PC-9 (cell line): ENCODE data around the gene IGDCC3. TPM values are rescaled to one million over a fixed set of nuclear protein-coding genes. Genes with fewer than 3 reads are reported as not detected.

Source experiments
- BruUV-seq: library from RNA; stranded (reverse); fragments of 400-500 nt; replicated peaks from 2 replicates; lab custom pipeline; 2021; lab: Mats Ljungman, UMichigan
- CTCF ChIA-PET: fragments of 300-600 bp; sonication (Branson Sonifier 250); formaldehyde crosslinking; loops from one replicate; lab custom pipeline; 2022; ENCODE audit warnings: antibody characterized with exemption; lab: Charles Lee
- POLR2A ChIA-PET: fragments of 300-600 bp; sonication (Branson Sonifier 250); formaldehyde crosslinking; loops from one replicate; lab custom pipeline; 2022; ENCODE audit warnings: antibody characterized with exemption; ENCODE audit not compliant: unreplicated experiment; lab: Charles Lee
- DNase-seq, 2 experiments: peaks; one replicate each; pipeline versions ENCODE4 v3.0.0 to v3.0.0-alpha.2; 2015 to 2022; ENCODE audit warnings: mixed read lengths in 1 of 2
- H2AFZ ChIP-seq: fragments of 200-600 bp; sonication (generic); 2 replicates; pipeline ENCODE4 v1.8.1; 2017; ENCODE audit warnings: antibody characterized with exemption
- H3F3A ChIP-seq: fragments of 200-600 bp; sonication (generic); 2 replicates; pipeline ENCODE4 v1.8.1; 2017; ENCODE audit warnings: antibody characterized with exemption, mild to moderate bottlenecking, low read depth; ENCODE audit not compliant: insufficient read depth
- H3K27ac ChIP-seq: fragments of 200-600 bp; sonication (generic); 2 replicates; pipeline ENCODE4 v1.6.1; 2016; ENCODE audit warnings: mixed run types
- H3K27me3 ChIP-seq: fragments of 200-600 bp; sonication (generic); 2 replicates; pipeline ENCODE4 v1.6.1; 2016; ENCODE audit warnings: low read depth, mixed run types; ENCODE audit not compliant: insufficient read depth
- H3K36me3 ChIP-seq: fragments of 200-600 bp; sonication (generic); 2 replicates; pipeline ENCODE4 v1.6.1; 2016; ENCODE audit warnings: low read depth, mixed run types
- H3K4me1 ChIP-seq: fragments of 200-600 bp; sonication (generic); replicated peaks from 2 replicates; pipeline ENCODE4 v1.6.1; 2016; ENCODE audit warnings: mixed run types; ENCODE audit not compliant: insufficient read depth
- H3K4me2 ChIP-seq: fragments of 200-600 bp; sonication (generic); 2 replicates; pipeline ENCODE4 v1.6.1; 2017; ENCODE audit warnings: mixed run types
- H3K4me3 ChIP-seq: fragments of 200-600 bp; sonication (generic); 2 replicates; pipeline ENCODE4 v1.6.1; 2016; ENCODE audit warnings: mixed run types
- H3K79me2 ChIP-seq: fragments of 200-600 bp; sonication (generic); 2 replicates; pipeline ENCODE4 v1.6.1; 2017; ENCODE audit warnings: low read depth, mixed run types
- H3K9me2 ChIP-seq: fragments of 200-600 bp; sonication (generic); 2 replicates; pipeline ENCODE4 v1.8.1; 2017; ENCODE audit warnings: mild to moderate bottlenecking; ENCODE audit not compliant: insufficient read depth
- H3K9me3 ChIP-seq: fragments of 200-600 bp; sonication (generic); 2 replicates; pipeline ENCODE4 v1.8.1; 2016; ENCODE audit warnings: low read depth; ENCODE audit not compliant: insufficient read depth
- H4K20me1 ChIP-seq: fragments of 200-600 bp; sonication (generic); 2 replicates; pipeline ENCODE4 v1.8.1; 2017; ENCODE audit not compliant: insufficient read depth
- EZH2 ChIP-seq: fragments of 200-600 bp; sonication (generic); IDR thresholded peaks from 2 replicates; pipeline ENCODE4 v1.8.0; 2017; ENCODE audit warnings: antibody characterized with exemption, low read depth
- intact Hi-C: fragments of 100-400 bp; cut with micrococcal nuclease; formaldehyde crosslinking; loops from one replicate; pipeline ENCODE4 v1.10.0; 2022; ENCODE audit not compliant: unreplicated experiment
- total RNA-seq: library from RNA; stranded (reverse); gene quantifications from 2 replicates; pipeline ENCODE4 v1.2.3, GENCODE V29; 2021
- TF ChIP-seq, protein P1 (sequence below): fragments of 200-600 bp; sonication (generic); conservative IDR thresholded peaks from 2 replicates; pipeline ENCODE4 v1.6.1; 2017; ENCODE audit warnings: mixed run types, antibody characterized with exemption, mild to moderate bottlenecking, moderate library complexity

Gene IGDCC3
- total RNA-seq, 1 experiment from 2014 or later, result 0.22 TPM

- DNase-seq, result no peak
Observed at GRCh38 chr15:65402961-65403360, 25.2 kb upstream of the IGDCC3 start.

DNA sequence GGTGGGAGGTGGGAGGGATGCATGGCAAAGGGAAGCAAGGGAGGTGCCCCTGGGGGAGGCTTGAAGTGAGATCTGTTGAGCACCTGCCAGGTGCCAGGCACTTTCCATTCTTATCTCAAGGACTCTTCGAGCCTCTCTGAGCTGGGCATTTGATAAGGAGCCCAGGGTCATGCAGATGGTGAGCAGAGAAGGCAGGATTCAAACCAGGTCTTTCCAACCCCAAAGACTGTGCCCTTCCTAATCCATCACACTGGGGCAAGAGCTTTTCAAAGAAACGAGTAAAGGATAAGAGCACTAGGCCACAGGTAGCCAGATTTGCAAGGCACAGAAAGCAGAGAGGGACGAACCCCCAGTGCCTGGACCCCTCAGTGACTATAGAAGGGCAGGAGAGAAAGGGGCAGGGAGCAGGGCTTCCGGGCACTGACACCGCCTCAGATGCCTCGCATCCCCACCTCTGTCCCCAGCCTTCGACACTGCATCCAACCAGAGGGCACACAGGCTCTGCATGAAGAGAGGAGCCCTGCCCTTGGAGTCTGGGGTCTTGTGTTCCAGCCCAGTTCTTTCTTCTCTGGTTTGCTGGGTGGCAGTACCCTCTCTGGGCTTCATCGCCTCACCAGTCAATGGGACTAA is 23.9 kb upstream of the IGDCC3 start:
- Histone ChIP-seq H3K36me3 (no peaks in the 10 kb centered on the region), H3K79me2 (no peaks in the 10 kb centered on the region), H2AFZ (no peak overlapping the region), H3K27me3 (no peaks in the 10 kb centered on the region), H3K4me3 (no peak overlapping the region), H3F3A (no peaks in the 10 kb centered on the region), H3K4me2 (no peak overlapping the region), H3K9me3 (no peaks in the 10 kb centered on the region), H3K27ac (no peak overlapping the region), H3K9me2 (no peaks in the 10 kb centered on the region), H4K20me1 (no peaks in the 10 kb centered on the region), H3K4me1 (no peaks in the 10 kb centered on the region)
- BruUV-seq, result no TSS peak
- TF ChIP-seq, protein P1, sequence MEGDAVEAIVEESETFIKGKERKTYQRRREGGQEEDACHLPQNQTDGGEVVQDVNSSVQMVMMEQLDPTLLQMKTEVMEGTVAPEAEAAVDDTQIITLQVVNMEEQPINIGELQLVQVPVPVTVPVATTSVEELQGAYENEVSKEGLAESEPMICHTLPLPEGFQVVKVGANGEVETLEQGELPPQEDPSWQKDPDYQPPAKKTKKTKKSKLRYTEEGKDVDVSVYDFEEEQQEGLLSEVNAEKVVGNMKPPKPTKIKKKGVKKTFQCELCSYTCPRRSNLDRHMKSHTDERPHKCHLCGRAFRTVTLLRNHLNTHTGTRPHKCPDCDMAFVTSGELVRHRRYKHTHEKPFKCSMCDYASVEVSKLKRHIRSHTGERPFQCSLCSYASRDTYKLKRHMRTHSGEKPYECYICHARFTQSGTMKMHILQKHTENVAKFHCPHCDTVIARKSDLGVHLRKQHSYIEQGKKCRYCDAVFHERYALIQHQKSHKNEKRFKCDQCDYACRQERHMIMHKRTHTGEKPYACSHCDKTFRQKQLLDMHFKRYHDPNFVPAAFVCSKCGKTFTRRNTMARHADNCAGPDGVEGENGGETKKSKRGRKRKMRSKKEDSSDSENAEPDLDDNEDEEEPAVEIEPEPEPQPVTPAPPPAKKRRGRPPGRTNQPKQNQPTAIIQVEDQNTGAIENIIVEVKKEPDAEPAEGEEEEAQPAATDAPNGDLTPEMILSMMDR, result no peak
- ChIA-PET CTCF (interaction anchor here (0.5 to 0.8 kb wide), 5 partner anchors 16 to 821 kb away, joined by 3 to 9 read pairs (median 5); no protein-coding TSS in a partner anchor), POLR2A (no interaction called here)
- intact Hi-C loops, result loop anchor here (1.0 to 10.0 kb wide), 2 partner anchors 83 to 433 kb away; no protein-coding TSS in a partner anchor
- no peak for DNase-seq

More at GRCh38 chr15:65402961-65403360, 25.2 kb upstream of the IGDCC3 start:
- H3K27me3 ChIP-seq, result no peaks in the 10 kb centered on the region
- no peaks in the 10 kb centered on the region for H3F3A ChIP-seq
- H4K20me1 ChIP-seq, result no peaks in the 10 kb centered on the region
- H3K4me1 ChIP-seq, result no peaks in the 10 kb centered on the region
- H3K9me2 ChIP-seq, result no peaks in the 10 kb centered on the region
- no peaks in the 10 kb centered on the region for H3K36me3 ChIP-seq
- intact Hi-C loops, result loop anchor here (10.0 kb wide), 1 partner anchor 432 kb away; no protein-coding TSS in a partner anchor
- no peak overlapping the region for H3K4me3 ChIP-seq
- TF ChIP-seq, protein P1, result no peak
- no peak for TF ChIP-seq EZH2
- no peaks in the 10 kb centered on the region for H3K79me2 ChIP-seq
- no peaks in the 10 kb centered on the region for H3K9me3 ChIP-seq
- no peak overlapping the region for H3K4me2 ChIP-seq
- H3K27ac ChIP-seq, result no peak overlapping the region
- CTCF ChIA-PET, result no interaction called here
- BruUV-seq, result no TSS peak
- H2AFZ ChIP-seq, result no peak overlapping the region
- POLR2A ChIA-PET, result no interaction called here

DNA sequence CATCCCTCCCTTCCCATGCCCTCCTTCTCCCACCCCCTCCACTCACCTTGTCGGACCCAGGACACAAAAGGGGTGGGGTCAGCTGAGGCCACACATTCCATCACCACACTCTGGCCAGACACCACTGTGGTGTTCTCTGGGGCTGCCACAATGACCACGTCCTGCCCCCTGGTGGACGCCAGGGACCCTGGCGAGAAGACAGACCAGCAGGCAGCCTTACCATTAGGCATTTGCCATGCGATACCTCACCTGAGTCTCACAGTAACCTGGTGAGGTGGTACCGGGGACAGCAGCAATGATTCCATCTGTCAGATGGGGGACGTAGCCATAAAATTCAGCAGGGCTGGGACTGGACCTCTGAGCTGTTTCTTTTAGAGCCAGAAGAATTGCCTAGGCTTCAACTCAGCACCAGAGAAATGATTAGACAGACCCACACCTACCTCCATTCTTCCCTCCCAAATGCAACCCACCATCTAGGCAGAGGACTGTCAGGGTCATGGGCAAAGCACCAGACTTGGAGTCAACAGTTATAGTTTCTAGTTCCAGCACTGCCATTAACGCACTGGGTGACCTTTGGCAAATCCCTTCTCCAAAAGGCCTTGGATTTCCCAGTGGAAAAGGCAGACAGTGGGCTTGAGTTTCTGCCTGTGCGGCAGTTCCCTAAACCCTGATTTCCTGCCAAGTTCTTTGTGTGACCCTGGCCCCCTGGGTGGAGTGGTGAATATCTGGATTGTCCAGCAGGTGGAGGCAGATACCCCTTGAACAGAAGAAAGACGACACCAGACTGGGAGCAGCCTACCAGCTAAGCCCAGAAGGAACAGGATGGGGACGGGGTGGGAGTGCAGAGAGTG is 23.2 kb upstream of the IGDCC3 start:
- peak in 1 of 2 experiments; percentile 60 for DNase-seq
- BruUV-seq, result no TSS peak
- Histone ChIP-seq H3K27ac (no peak overlapping the region), H3K4me1 (no peaks in the 10 kb centered on the region), H2AFZ (no peak overlapping the region), H3K9me3 (no peaks in the 10 kb centered on the region), H3K4me3 (no peak overlapping the region), H3F3A (no peaks in the 10 kb centered on the region), H3K79me2 (no peaks in the 10 kb centered on the region), H4K20me1 (no peaks in the 10 kb centered on the region), H3K36me3 (no peaks in the 10 kb centered on the region), H3K4me2 (no peak overlapping the region), H3K27me3 (no peaks in the 10 kb centered on the region), H3K9me2 (no peaks in the 10 kb centered on the region)
- POLR2A ChIA-PET, result no interaction called here
- intact Hi-C loops, result loop anchor here (1.0 to 10.0 kb wide), 2 partner anchors 83 to 434 kb away; no protein-coding TSS in a partner anchor
- CTCF ChIA-PET, result interaction anchor here (0.5 to 0.8 kb wide), 6 partner anchors 15 to 821 kb away, joined by 3 to 9 read pairs (median 4); no protein-coding TSS in a partner anchor
- no peak for TF ChIP-seq EZH2
- TF ChIP-seq, protein P1, result peak; percentile 70
